Measurements from ENCODE around the gene RPL28. TPM values are rescaled to one million over a fixed set of nuclear protein-coding genes. Genes with fewer than 3 reads are reported as not detected.
A peak's percentile ranks its signal among the peaks of the same experiment; 100 is the strongest.
"Not testable (repeated sequence)": the region's sequence is repeated elsewhere in the genome, so short reads cannot be mapped to it uniquely, and the experiment has no call there.

The RPL28 gene
- total RNA-seq, 1 experiment from 2014 or later, result 452 TPM

GRCh38 chr19:55447421-55448174 lies 61.9 kb downstream of the RPL28 start:
- peak; percentile 76 for DNase-seq (ENCODE audit: low read depth)

GRCh38 chr19:55448175-55448490 lies 62.4 kb downstream of the RPL28 start:
- not testable (repeated sequence) for DNase-seq (ENCODE audit: low read depth)

GRCh38 chr19:55449469-55449868 lies 63.7 kb downstream of the RPL28 start:
- DNase-seq (ENCODE audit: low read depth), result no peak

GRCh38 chr19:55451163-55451964 lies 65.6 kb downstream of the RPL28 start:
- DNase-seq (ENCODE audit: low read depth), result no peak

GRCh38 chr19:55451965-55452748 lies 66.4 kb downstream of the RPL28 start:
- no peak for DNase-seq (ENCODE audit: low read depth)

Other genes with a start within 250 kb of the RPL28 start
- 25.5 and 40.1 TPM in 2 replicates for gene TNNT1, start 236.7 kb upstream of the RPL28 start, total RNA-seq (2014; rRNA removed; shearing (Covaris generic))
- gene TNNI3, start 228.2 kb upstream of the RPL28 start, total RNA-seq (2014; rRNA removed; shearing (Covaris generic)), result 0.42 TPM in 1 of 2 replicates, not detected in the other
- gene DNAAF3, start 219.3 kb upstream of the RPL28 start, total RNA-seq (2014; rRNA removed; shearing (Covaris generic)), result 0.44 and 4.0 TPM in 2 replicates
- gene SYT5, start 205.6 kb upstream of the RPL28 start, total RNA-seq (2014; rRNA removed; shearing (Covaris generic)), result not detected in 2 replicates
- gene PTPRH, start 176.4 kb upstream of the RPL28 start, total RNA-seq (2014; rRNA removed; shearing (Covaris generic)), result 0.79 and 1.5 TPM in 2 replicates
- gene TMEM86B, start 157.2 kb upstream of the RPL28 start, total RNA-seq (2014; rRNA removed; shearing (Covaris generic)), result 1.2 and 1.7 TPM in 2 replicates
- 23.9 and 48.8 TPM in 2 replicates for gene PPP6R1, start 126.9 kb upstream of the RPL28 start, total RNA-seq (2014; rRNA removed; shearing (Covaris generic))
- 25.5 and 37.2 TPM in 2 replicates for gene HSPBP1, start 105.8 kb upstream of the RPL28 start, total RNA-seq (2014; rRNA removed; shearing (Covaris generic))
- 0.17 and 2.7 TPM in 2 replicates for gene BRSK1, start 101.9 kb upstream of the RPL28 start, total RNA-seq (2014; rRNA removed; shearing (Covaris generic))
- not detected in 2 replicates for gene TMEM150B, start 60.6 kb upstream of the RPL28 start, total RNA-seq (2014; rRNA removed; shearing (Covaris generic))
- gene KMT5C, start 46.1 kb upstream of the RPL28 start, total RNA-seq (2014; rRNA removed; shearing (Covaris generic)), result 5.2 and 10.0 TPM in 2 replicates
- gene COX6B2, start 31.2 kb upstream of the RPL28 start, total RNA-seq (2014; rRNA removed; shearing (Covaris generic)), result 0.30 TPM in 1 of 2 replicates, not detected in the other
- not detected in 2 replicates for gene GARIN5B, start 22.7 kb upstream of the RPL28 start, total RNA-seq (2014; rRNA removed; shearing (Covaris generic))
- 23.0 and 39.1 TPM in 2 replicates for gene IL11, start 15.5 kb upstream of the RPL28 start, total RNA-seq (2014; rRNA removed; shearing (Covaris generic))
- gene TMEM190, start 9.1 kb upstream of the RPL28 start, total RNA-seq (2014; rRNA removed; shearing (Covaris generic)), result 0.22 TPM in 1 of 2 replicates, not detected in the other
- 1.1 and 1.2 TPM in 2 replicates for gene TMEM238, start 1.6 kb upstream of the RPL28 start, total RNA-seq (2014; rRNA removed; shearing (Covaris generic))
- 192 and 378 TPM in 2 replicates for gene UBE2S, start 21.9 kb downstream of the RPL28 start, total RNA-seq (2014; rRNA removed; shearing (Covaris generic))
- not detected in 2 replicates for gene SHISA7, start 57.4 kb downstream of the RPL28 start, total RNA-seq (2014; rRNA removed; shearing (Covaris generic))
- gene ISOC2, start 75.7 kb downstream of the RPL28 start, total RNA-seq (2014; rRNA removed; shearing (Covaris generic)), result 123 and 134 TPM in 2 replicates
- gene C19orf85, start 78.8 kb downstream of the RPL28 start, total RNA-seq (2014; rRNA removed; shearing (Covaris generic)), result not detected in 2 replicates
- 8.8 and 13.9 TPM in 2 replicates for gene ZNF628, start 90.7 kb downstream of the RPL28 start, total RNA-seq (2014; rRNA removed; shearing (Covaris generic))
- 14.4 and 26.1 TPM in 2 replicates for gene NAT14, start 99.3 kb downstream of the RPL28 start, total RNA-seq (2014; rRNA removed; shearing (Covaris generic))
- 1.8 and 7.2 TPM in 2 replicates for gene SSC5D, start 102.5 kb downstream of the RPL28 start, total RNA-seq (2014; rRNA removed; shearing (Covaris generic))
- 0.20 TPM in 1 of 2 replicates, not detected in the other for gene SBK2, start 151.2 kb downstream of the RPL28 start, total RNA-seq (2014; rRNA removed; shearing (Covaris generic))
- not detected in 2 replicates for gene SBK3, start 159.6 kb downstream of the RPL28 start, total RNA-seq (2014; rRNA removed; shearing (Covaris generic))
- gene ZNF579, start 194.9 kb downstream of the RPL28 start, total RNA-seq (2014; rRNA removed; shearing (Covaris generic)), result 1.6 and 4.3 TPM in 2 replicates
- 0.81 and 6.3 TPM in 2 replicates for gene FIZ1, start 213.6 kb downstream of the RPL28 start, total RNA-seq (2014; rRNA removed; shearing (Covaris generic))
- 11.7 and 14.7 TPM in 2 replicates for gene ZNF524, start 214.4 kb downstream of the RPL28 start, total RNA-seq (2014; rRNA removed; shearing (Covaris generic))
- 1.4 and 2.5 TPM in 2 replicates for gene ZNF865, start 219.7 kb downstream of the RPL28 start, total RNA-seq (2014; rRNA removed; shearing (Covaris generic))
- gene ZNF784, start 238.6 kb downstream of the RPL28 start, total RNA-seq (2014; rRNA removed; shearing (Covaris generic)), result 2.2 and 5.1 TPM in 2 replicates

All from M059J (cell line).